B cell (primary cell): ENCODE measurements around the gene FADS2. TPM values are rescaled to one million over a fixed set of nuclear protein-coding genes. Genes with fewer than 3 reads are reported as not detected.
A peak's percentile ranks its signal among the peaks of the same experiment; 100 is the strongest.

Experiments used
- ATAC-seq: fragments of 200-7000 bp; cut with Tn5 transposase; one replicate; pipeline ENCODE4 v1.10.0; 2021; ENCODE audit warnings: low read depth, mild to moderate bottlenecking, moderate number of reproducible peaks, moderate library complexity
- CTCF ChIA-PET: fragments of 350-600 bp; sonication (Branson Sonifier 250); formaldehyde crosslinking; loops from one replicate; lab custom pipeline; 2021; ENCODE audit warnings: antibody characterized with exemption, inconsistent platforms; lab: Charles Lee
- POLR2A ChIA-PET: fragments of 350-600 bp; sonication (Branson Sonifier 250); formaldehyde crosslinking; loops from one replicate; lab custom pipeline; 2021; ENCODE audit warnings: antibody characterized with exemption; lab: Charles Lee
- DNase-seq: peaks from one replicate; pipeline ENCODE4 v3.0.0; 2013
- H2AFZ ChIP-seq: 2 replicates; pipeline ENCODE4 v1.6.1; 2012; ENCODE audit warnings: mild to moderate bottlenecking, low read depth, low read length; ENCODE audit not compliant: insufficient read depth, poor library complexity, severe bottlenecking
- H3K27ac ChIP-seq, 2 donors: 1 replicate in 1 of 2; 2 replicates in 1 of 2; pipeline ENCODE4 v1.5.1; 2012 to 2013; ENCODE audit warnings: low read length in 2 of 2, mild to moderate bottlenecking in 2 of 2, moderate library complexity in 1 of 2
- H3K27me3 ChIP-seq, 4 experiments: fragments of 200-600 bp in 1 of 4; sonication (generic) in 1 of 4; replicated peaks in 1 of 4; 1 replicate in 2 of 4; 2 replicates in 2 of 4; pipeline versions ENCODE4 v1.6.1 to v1.7.0; 2013 to 2016; ENCODE audit warnings: low read length in 3 of 4, mild to moderate bottlenecking in 2 of 4, mixed read lengths in 1 of 4, moderate library complexity in 1 of 4; ENCODE audit not compliant: insufficient read depth in 4 of 4, control insufficient read depth in 3 of 4; ENCODE audit errors: control extremely low read depth in 1 of 4
- H3K36me3 ChIP-seq, 2 experiments: replicated peaks in 1 of 2; 1 replicate in 1 of 2; 2 replicates in 1 of 2; pipeline versions ENCODE4 v1.6.1 to v1.7.1; 2013; ENCODE audit warnings: low read length in 1 of 2; ENCODE audit not compliant: insufficient read depth in 2 of 2, control insufficient read depth in 1 of 2; ENCODE audit errors: control extremely low read depth in 1 of 2, extremely low read depth in 1 of 2
- H3K4me1 ChIP-seq, 2 donors: fragments of 200-600 bp in 1 of 2; sonication (generic) in 1 of 2; 1 replicate in 1 of 2; 2 replicates in 1 of 2; pipeline versions ENCODE4 v1.5.1 to v1.6.1; 2013 to 2017; ENCODE audit warnings: low read length in 2 of 2; ENCODE audit not compliant: control insufficient read depth in 2 of 2, insufficient read depth in 2 of 2
- H3K4me2 ChIP-seq: replicated peaks from 2 replicates; pipeline ENCODE3; 2012; ENCODE audit warnings: mild to moderate bottlenecking, low read depth, low read length; ENCODE audit not compliant: poor library complexity, severe bottlenecking
- H3K4me3 ChIP-seq, 5 experiments: fragments of 200-600 bp in 1 of 5; sonication (generic) in 1 of 5; 1 replicate in 3 of 5; 2 replicates in 2 of 5; pipeline versions ENCODE4 v1.5.1 to v1.7.0; 2011 to 2016; ENCODE audit warnings: low read length in 4 of 5, mild to moderate bottlenecking in 4 of 5, low read depth in 2 of 5, control low read depth in 1 of 5, moderate library complexity in 1 of 5; ENCODE audit not compliant: insufficient read depth in 1 of 5; ENCODE audit errors: control extremely low read depth in 1 of 5, extremely low read depth in 1 of 5
- H3K79me2 ChIP-seq: fragments of 200-600 bp; sonication (generic); one replicate; pipeline ENCODE4 v1.6.0; 2016; ENCODE audit warnings: low read length; ENCODE audit not compliant: control insufficient read depth, insufficient read depth
- H3K9ac ChIP-seq: fragments of 200-600 bp; sonication (generic); 2 replicates; pipeline ENCODE4 v1.6.1; 2017; ENCODE audit warnings: mild to moderate bottlenecking, low read length, moderate library complexity
- H3K9me3 ChIP-seq, 3 donors: one replicate each; pipeline versions ENCODE4 v1.6.1 to v1.7.1; 2013; ENCODE audit warnings: low read length in 2 of 3; ENCODE audit not compliant: control insufficient read depth in 2 of 3, insufficient read depth in 1 of 3; ENCODE audit errors: control extremely low read depth in 1 of 3
- H4K20me1 ChIP-seq: 2 replicates; pipeline ENCODE4 v1.6.0; 2012; ENCODE audit warnings: mild to moderate bottlenecking, low read length; ENCODE audit not compliant: insufficient read depth, control insufficient read depth, poor library complexity, severe bottlenecking
- H3K27ac Mint-ChIP-seq: one replicate; pipeline ENCODE4 v1.8.0; 2021; ENCODE audit warnings: mixed read lengths
- H3K27me3 Mint-ChIP-seq: one replicate; pipeline ENCODE4 v1.8.0; 2021; ENCODE audit warnings: mixed read lengths
- H3K4me1 Mint-ChIP-seq: one replicate; pipeline ENCODE4 v1.8.0; 2021; ENCODE audit warnings: mixed read lengths
- H3K4me3 Mint-ChIP-seq: one replicate; pipeline ENCODE4 v1.8.0; 2021; ENCODE audit warnings: mixed read lengths
- H3K9me3 Mint-ChIP-seq: one replicate; pipeline ENCODE4 v1.8.0; 2022; ENCODE audit warnings: mixed read lengths; ENCODE audit not compliant: insufficient read depth
- CTCF ChIP-seq: fragments of 200-600 bp; IDR thresholded peaks from one replicate; pipeline ENCODE4 v1.8.0; 2022; ENCODE audit warnings: antibody characterized with exemption, mild to moderate bottlenecking
- EZH2 ChIP-seq: IDR thresholded peaks from 2 replicates; pipeline ENCODE4 v1.6.1; 2012; ENCODE audit warnings: borderline replicate concordance, low read depth, mild to moderate bottlenecking, moderate library complexity, low read length; ENCODE audit not compliant: insufficient read depth, poor library complexity, severe bottlenecking
- WGBS: methylation state at CpG from one replicate; pipeline ENCODE4 v1.1.5; 2013; ENCODE audit warnings: missing lambda C conversion rate; ENCODE audit not compliant: insufficient coverage; 5-methylcytosine and 5-hydroxymethylcytosine counted together
- intact Hi-C: fragments of 100-400 bp; cut with micrococcal nuclease; formaldehyde crosslinking; loops from one replicate; pipeline ENCODE4 v1.10.0; 2022
- polyA plus RNA-seq: library from polyadenylated mRNA; depleted of rRNA; stranded (reverse); fragments of >200 nt; gene quantifications from 2 replicates; pipeline ENCODE4 v1.2.3, GENCODE V29; 2012
- total RNA-seq, 2 donors: library from RNA; stranded (reverse); fragments of 120-200 nt in 1 of 2; gene quantifications; 1 replicate in 1 of 2; 2 replicates in 1 of 2; pipeline versions ENCODE4 v1.2.3 to v1.2.4, GENCODE V29; 2013 to 2022

The FADS2 gene
- total and polyA plus RNA-seq, 2 donors (not counting 1 experiment from before 2014, with no cell fraction given): 1.5 to 5.9 TPM

GRCh38 chr11:61903845-61904244 is 75.7 kb downstream of the FADS2 start:
- H2AFZ ChIP-seq: peak overlapping the region; percentile 25
- peaks cover 7 to 21% of the 10 kb centered on the region in 2 donors for H3K4me1 ChIP-seq
- 97% methylated on average over 3 of the region's 3 CpGs for WGBS
- H4K20me1 ChIP-seq: no peaks in the 10 kb centered on the region
- DNase-seq (no peak), ATAC-seq (no peak)
- no peaks in the 10 kb centered on the region for H3K9me3 Mint-ChIP-seq
- H3K9ac ChIP-seq: no peak overlapping the region
- H3K4me3 Mint-ChIP-seq: no peak overlapping the region
- H3K4me1 Mint-ChIP-seq: peaks cover 6% of the 10 kb centered on the region
- CTCF ChIA-PET: interaction anchor here (0.7 to 12.0 kb wide), 3 partner anchors 44 to 180 kb away, joined by 3 to 424 read pairs (median 6); no protein-coding TSS in a partner anchor
- H3K36me3 ChIP-seq: no peaks in the 10 kb centered on the region
- no peak overlapping the region for H3K4me3 ChIP-seq
- TF ChIP-seq CTCF: no peak
- TF ChIP-seq EZH2: no peak
- peaks cover 4% of the 10 kb centered on the region for H3K27me3 Mint-ChIP-seq
- H3K79me2 ChIP-seq: no peaks in the 10 kb centered on the region
- peak overlapping the region; percentile 4 for H3K4me2 ChIP-seq
- POLR2A ChIA-PET: interaction anchor here (0.5 kb wide), 1 partner anchor 24 kb away, joined by 3 read pairs; no protein-coding TSS in a partner anchor
- intact Hi-C loops: no loop called here
- H3K9me3 ChIP-seq: peaks cover 0 to 6% (median 0%) of the 10 kb centered on the region in 3 donors
- H3K27me3 ChIP-seq: peaks cover 0 to 3% (median 2%) of the 10 kb centered on the region in 4 experiments
- no peak overlapping the region for H3K27ac Mint-ChIP-seq
- no peak overlapping the region for H3K27ac ChIP-seq

DNA sequence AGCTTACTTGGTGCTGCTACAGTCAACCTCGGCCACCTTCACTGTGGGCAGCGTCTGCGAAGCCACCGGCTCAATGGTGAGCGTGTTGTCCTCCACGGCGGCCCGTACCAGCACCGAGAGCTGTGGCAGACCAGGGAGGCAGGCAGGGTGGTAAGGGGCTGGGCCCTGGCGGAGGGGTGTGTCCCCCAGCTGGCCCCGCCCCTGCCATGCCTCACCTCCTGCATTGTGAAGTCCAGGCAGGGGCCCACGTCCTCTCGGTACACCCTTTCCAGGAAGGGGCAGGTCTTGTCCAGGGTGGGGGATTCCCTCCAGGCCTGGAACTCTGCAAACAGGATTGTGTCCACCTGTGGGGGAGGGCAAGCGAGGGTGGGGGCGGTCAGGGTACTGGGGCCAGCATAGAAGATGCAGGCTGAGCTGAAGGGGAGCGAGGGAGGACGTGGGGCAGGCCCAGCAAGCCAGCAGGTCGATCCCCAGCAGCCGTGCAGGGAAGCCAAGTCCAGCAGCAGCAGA is 76.5 kb downstream of the FADS2 start:
- Mint-ChIP-seq H3K27me3 (peaks cover 4% of the 10 kb centered on the region), H3K27ac (no peak overlapping the region), H3K4me1 (no peaks in the 10 kb centered on the region), H3K9me3 (no peaks in the 10 kb centered on the region), H3K4me3 (no peak overlapping the region)
- Histone ChIP-seq H3K79me2 (no peaks in the 10 kb centered on the region), H3K4me1 (peaks cover under 1 to 13% of the 10 kb centered on the region in 2 donors), H2AFZ (peak overlapping the region; percentile 25), H3K4me3 (no peak overlapping the region), H3K27ac (no peak overlapping the region), H3K9me3 (peaks cover 0 to 6% (median 0%) of the 10 kb centered on the region in 3 donors), H4K20me1 (no peaks in the 10 kb centered on the region), H3K36me3 (no peaks in the 10 kb centered on the region), H3K9ac (no peak overlapping the region), H3K27me3 (peaks cover 0 to 3% (median 2%) of the 10 kb centered on the region in 4 experiments), H3K4me2 (peak overlapping the region; percentile 4)
- DNase-seq: no peak
- CTCF ChIA-PET: interaction anchor here (1.8 to 12.0 kb wide), 2 partner anchors 43 to 179 kb away, joined by 6 to 424 read pairs; no protein-coding TSS in a partner anchor
- POLR2A ChIA-PET: interaction anchor here (0.5 kb wide), 1 partner anchor 25 kb away, joined by 3 read pairs; no protein-coding TSS in a partner anchor
- intact Hi-C loops: no loop called here
- WGBS: 44% methylated on average over 18 of the region's 19 CpGs
- ATAC-seq: no peak
- TF ChIP-seq CTCF: no peak
- TF ChIP-seq EZH2: no peak
